GM12872 (cell line): ENCODE measurements around the gene GLRA1.

Experiments used
- CTCF ChIP-seq: IDR thresholded peaks from 3 replicates; pipeline ENCODE4 v1.5.1; 2011; ENCODE audit warnings: low read depth, mild to moderate bottlenecking, low read length, moderate library complexity; ENCODE audit not compliant: insufficient read depth

GLRA1 gene

GRCh38 chr5:151869843-151870242 is 54.8 kb downstream of the GLRA1 start:
- TF ChIP-seq CTCF = no peak

DNA sequence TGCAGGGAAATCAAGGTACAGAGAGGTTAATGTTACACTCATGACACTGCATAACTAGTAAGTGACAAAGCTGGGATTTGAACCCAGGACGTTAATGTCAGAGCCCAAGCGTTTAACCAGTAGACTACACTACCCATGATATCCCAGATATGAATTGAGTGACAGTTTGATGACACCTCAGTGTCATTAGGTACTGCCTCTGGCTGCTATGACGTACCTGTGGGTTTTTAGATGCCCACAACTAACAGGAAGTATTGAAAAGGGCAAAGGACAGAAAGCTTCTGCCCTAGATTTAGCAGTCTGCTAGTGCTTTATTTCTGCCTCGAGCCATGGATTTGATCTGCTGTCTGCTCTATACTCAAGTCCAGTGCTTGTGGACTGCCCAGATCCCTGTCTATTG is 56.2 kb downstream of the GLRA1 start:
- TF ChIP-seq CTCF = no peak

GRCh38 chr5:151864061-151864748 is 60.4 kb downstream of the GLRA1 start:
- TF ChIP-seq CTCF = no peak

DNA sequence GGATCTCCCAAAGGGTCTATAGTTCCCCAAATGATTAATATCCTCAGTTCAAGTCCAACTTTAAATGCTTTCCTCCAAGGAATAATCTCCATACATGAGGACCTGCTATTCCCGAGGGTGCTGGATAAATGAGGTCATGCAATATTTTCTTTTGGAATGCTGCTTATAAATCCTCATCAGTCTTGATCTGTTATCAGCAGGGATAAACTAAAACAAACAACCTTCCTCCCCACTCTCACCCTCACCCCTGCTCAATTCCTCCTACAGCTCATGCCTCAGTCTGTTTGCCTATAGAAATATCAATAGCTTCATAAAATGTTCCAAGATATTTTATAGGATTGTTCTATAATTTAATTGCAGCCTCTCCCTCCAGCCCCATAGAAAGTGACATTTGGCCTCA is 61.1 kb downstream of the GLRA1 start:
- no peak for TF ChIP-seq CTCF

GRCh38 chr5:151862811-151863472 is 61.7 kb downstream of the GLRA1 start:
- TF ChIP-seq CTCF = no peak

DNA sequence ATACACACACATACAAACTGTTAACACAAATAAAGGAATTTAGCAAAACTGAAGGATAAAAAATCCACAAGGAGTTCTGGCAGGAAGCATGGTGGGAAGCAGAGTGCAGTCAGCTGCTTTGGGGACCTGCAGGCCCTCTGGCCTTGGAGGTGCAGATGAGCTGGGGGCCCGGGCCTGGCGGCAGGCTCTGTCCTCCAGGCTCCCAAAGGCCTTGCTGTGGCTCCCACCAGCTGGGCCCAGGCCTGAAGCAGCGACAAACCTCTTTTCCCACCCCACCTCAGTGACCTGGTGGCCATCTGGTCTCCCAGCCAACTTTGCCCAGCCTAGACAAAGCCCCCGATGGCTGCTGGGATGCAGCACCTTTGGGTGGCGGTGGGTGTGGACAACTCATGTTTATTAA is 67.8 kb downstream of the GLRA1 start:
- TF ChIP-seq CTCF = no peak

- TF ChIP-seq CTCF = no peak
Observed at GRCh38 chr5:151855701-151856100, 69.0 kb downstream of the GLRA1 start.
